ENCODE results near the gene SLC27A1. TPM values are rescaled to one million over a fixed set of nuclear protein-coding genes. Genes with fewer than 3 reads are reported as not detected.

The SLC27A1 gene
- total and polyA plus RNA-seq, 2 experiments from 2014 or later, result 3.5 to 11.6 TPM

GRCh38 chr19:17490411-17490810 is 20.1 kb downstream of the SLC27A1 start (continued):
- no peak for TF ChIP-seq ETS1 (IDR thresholded peaks at IDR 0.05)
- TF ChIP-seq EZH2phosphoT487 (IDR thresholded peaks at IDR 0.05; ENCODE audit: unreplicated experiment), result no peak
- no peak for TF ChIP-seq CTCF (conservative IDR thresholded peaks at IDR 0.05; ENCODE audit: low read depth in 2 of 2)
- TF ChIP-seq EZH2 (IDR thresholded peaks at IDR 0.05; ENCODE audit: low read depth, unreplicated experiment), result no peak
- no peak for TF ChIP-seq ZNF114 (CRISPR knock-in tag; IDR thresholded peaks at IDR 0.05)
- no peak for TF ChIP-seq POLR2AphosphoS5 (IDR thresholded peaks at IDR 0.05; ENCODE audit: low read depth)

GRCh38 chr19:17491287-17491686 is 21.0 kb downstream of the SLC27A1 start:
- H2AFZ ChIP-seq, result no peak overlapping the region
- Mint-ChIP-seq H3K4me1 (peaks cover 21% of the 10 kb centered on the region), H3K27ac (no peak overlapping the region), H3K4me3 (no peak overlapping the region), H3K36me3 (ENCODE audit: low read depth) (no peaks in the 10 kb centered on the region), H3K9me3 (no peaks in the 10 kb centered on the region; the same call in 2 of the 3 replicates), H3K27me3 (ENCODE audit: insufficient read depth, low read depth, poor library complexity) (peaks cover 16% of the 10 kb centered on the region)
- no peaks in the 10 kb centered on the region for H3K79me2 ChIP-seq (replicated peaks; ENCODE audit: insufficient read depth)
- H4K20me1 ChIP-seq (replicated peaks; ENCODE audit: insufficient read depth), result no peaks in the 10 kb centered on the region
- H3K4me3 ChIP-seq, result no peak overlapping the region
- no peak overlapping the region for H3K4me2 ChIP-seq
- H3K4me1 ChIP-seq (ENCODE audit: insufficient read depth), result peaks cover 13% of the 10 kb centered on the region; the same call in 1 of the 2 replicates
- no peaks in the 10 kb centered on the region for H3K27me3 ChIP-seq (ENCODE audit: insufficient read depth)
- H3F3A ChIP-seq (replicated peaks; ENCODE audit: low read depth), result peaks cover 18% of the 10 kb centered on the region
- DNase-seq (ENCODE audit: low spot score), result no peak
- H3K27ac ChIP-seq (ENCODE audit: low read depth), result no peak overlapping the region
- no peaks in the 10 kb centered on the region for H3K36me3 ChIP-seq (ENCODE audit: insufficient read depth)
- H3K9me2 ChIP-seq (ENCODE audit: insufficient read depth), result no peaks in the 10 kb centered on the region
- no peak for ATAC-seq
- no peak for TF ChIP-seq EZH2 (IDR thresholded peaks at IDR 0.05; ENCODE audit: low read depth, unreplicated experiment)
- no peak for TF ChIP-seq CREB1 (CRISPR knock-in tag; IDR thresholded peaks at IDR 0.05; ENCODE audit: low read depth)
- TF ChIP-seq ZNF114 (CRISPR knock-in tag; IDR thresholded peaks at IDR 0.05), result no peak
- no peak for TF ChIP-seq EZH2phosphoT487 (IDR thresholded peaks at IDR 0.05; ENCODE audit: unreplicated experiment)
- no peak for TF ChIP-seq ZNF462 (CRISPR knock-in tag; IDR thresholded peaks at IDR 0.05)
- TF ChIP-seq NANOG (IDR thresholded peaks at IDR 0.05; ENCODE audit: borderline replicate concordance), result no peak
- TF ChIP-seq CTCF (conservative IDR thresholded peaks at IDR 0.05; ENCODE audit: low read depth in 2 of 2), result no peak
